ENCODE results near the gene MAK. TPM values are rescaled to one million over a fixed set of nuclear protein-coding genes. Genes with fewer than 3 reads are reported as not detected.

The MAK gene
- total and polyA plus RNA-seq, 2 of the 13 experiments (the other 11 are each of a cell fraction or from before 2014, with no cell fraction given): 0.04 TPM; not detected in 1

DNA sequence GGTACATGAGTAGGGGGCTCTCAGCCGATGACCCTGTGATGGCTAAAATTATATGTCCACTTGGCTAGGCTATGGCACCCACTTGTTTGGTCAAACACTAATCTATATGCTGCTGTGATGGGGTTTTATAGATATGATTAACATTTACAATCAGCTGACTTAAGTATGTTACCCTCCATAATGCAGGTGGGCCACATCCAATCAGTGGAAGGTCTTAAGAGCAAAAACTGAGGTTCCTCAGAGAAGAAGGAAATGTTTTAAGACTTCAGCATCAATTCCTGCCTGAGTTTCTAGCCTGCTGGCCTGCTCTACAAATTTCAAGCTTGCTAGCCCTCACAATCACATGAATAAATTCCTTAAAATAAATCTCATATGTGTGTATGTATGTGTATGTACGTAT, 18.9 kb upstream of the MAK start (continued):
- TF ChIP-seq, protein P1, sequence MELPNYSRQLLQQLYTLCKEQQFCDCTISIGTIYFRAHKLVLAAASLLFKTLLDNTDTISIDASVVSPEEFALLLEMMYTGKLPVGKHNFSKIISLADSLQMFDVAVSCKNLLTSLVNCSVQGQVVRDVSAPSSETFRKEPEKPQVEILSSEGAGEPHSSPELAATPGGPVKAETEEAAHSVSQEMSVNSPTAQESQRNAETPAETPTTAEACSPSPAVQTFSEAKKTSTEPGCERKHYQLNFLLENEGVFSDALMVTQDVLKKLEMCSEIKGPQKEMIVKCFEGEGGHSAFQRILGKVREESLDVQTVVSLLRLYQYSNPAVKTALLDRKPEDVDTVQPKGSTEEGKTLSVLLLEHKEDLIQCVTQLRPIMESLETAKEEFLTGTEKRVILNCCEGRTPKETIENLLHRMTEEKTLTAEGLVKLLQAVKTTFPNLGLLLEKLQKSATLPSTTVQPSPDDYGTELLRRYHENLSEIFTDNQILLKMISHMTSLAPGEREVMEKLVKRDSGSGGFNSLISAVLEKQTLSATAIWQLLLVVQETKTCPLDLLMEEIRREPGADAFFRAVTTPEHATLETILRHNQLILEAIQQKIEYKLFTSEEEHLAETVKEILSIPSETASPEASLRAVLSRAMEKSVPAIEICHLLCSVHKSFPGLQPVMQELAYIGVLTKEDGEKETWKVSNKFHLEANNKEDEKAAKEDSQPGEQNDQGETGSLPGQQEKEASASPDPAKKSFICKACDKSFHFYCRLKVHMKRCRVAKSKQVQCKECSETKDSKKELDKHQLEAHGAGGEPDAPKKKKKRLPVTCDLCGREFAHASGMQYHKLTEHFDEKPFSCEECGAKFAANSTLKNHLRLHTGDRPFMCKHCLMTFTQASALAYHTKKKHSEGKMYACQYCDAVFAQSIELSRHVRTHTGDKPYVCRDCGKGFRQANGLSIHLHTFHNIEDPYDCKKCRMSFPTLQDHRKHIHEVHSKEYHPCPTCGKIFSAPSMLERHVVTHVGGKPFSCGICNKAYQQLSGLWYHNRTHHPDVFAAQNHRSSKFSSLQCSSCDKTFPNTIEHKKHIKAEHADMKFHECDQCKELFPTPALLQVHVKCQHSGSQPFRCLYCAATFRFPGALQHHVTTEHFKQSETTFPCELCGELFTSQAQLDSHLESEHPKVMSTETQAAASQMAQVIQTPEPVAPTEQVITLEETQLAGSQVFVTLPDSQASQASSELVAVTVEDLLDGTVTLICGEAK (IDR thresholded peaks at IDR 0.05): no peak
- TF ChIP-seq, protein P1 (CRISPR knock-in tag; IDR thresholded peaks at IDR 0.05): no peak
- TF ChIP-seq EED (CRISPR knock-in tag; IDR thresholded peaks at IDR 0.05) (no peak), HDAC1 (CRISPR knock-in tag; IDR thresholded peaks at IDR 0.05) (no peak), NFKBIZ (CRISPR knock-in tag; IDR thresholded peaks at IDR 0.05) (no peak), ATAD3A (CRISPR knock-in tag; IDR thresholded peaks at IDR 0.05) (no peak), ZIK1 (CRISPR knock-in tag; IDR thresholded peaks at IDR 0.05; ENCODE audit: borderline replicate concordance, low read depth) (no peak), ZSCAN30 (CRISPR knock-in tag; IDR thresholded peaks at IDR 0.05) (no peak)
- TF ChIP-seq, protein P2, sequence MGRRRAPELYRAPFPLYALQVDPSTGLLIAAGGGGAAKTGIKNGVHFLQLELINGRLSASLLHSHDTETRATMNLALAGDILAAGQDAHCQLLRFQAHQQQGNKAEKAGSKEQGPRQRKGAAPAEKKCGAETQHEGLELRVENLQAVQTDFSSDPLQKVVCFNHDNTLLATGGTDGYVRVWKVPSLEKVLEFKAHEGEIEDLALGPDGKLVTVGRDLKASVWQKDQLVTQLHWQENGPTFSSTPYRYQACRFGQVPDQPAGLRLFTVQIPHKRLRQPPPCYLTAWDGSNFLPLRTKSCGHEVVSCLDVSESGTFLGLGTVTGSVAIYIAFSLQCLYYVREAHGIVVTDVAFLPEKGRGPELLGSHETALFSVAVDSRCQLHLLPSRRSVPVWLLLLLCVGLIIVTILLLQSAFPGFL (CRISPR knock-in tag; IDR thresholded peaks at IDR 0.05): no peak
